ENCODE data around the gene ELAC2. TPM values are rescaled to one million over a fixed set of nuclear protein-coding genes. Genes with fewer than 3 reads are reported as not detected.

The ELAC2 gene
- total RNA-seq, 1 donor from 2014 or later: 73.7 TPM

- H3K4me3 Mint-ChIP-seq (ENCODE audit: unreplicated experiment): no peak overlapping the region
- no peaks in the 10 kb centered on the region for H3K9me3 Mint-ChIP-seq (ENCODE audit: unreplicated experiment)
- no peak for DNase-seq (ENCODE audit: low spot score)
- H3K27me3 Mint-ChIP-seq (ENCODE audit: unreplicated experiment): peaks cover 3% of the 10 kb centered on the region
- H3K27ac Mint-ChIP-seq (ENCODE audit: unreplicated experiment): no peak overlapping the region
- H3K36me3 Mint-ChIP-seq (ENCODE audit: low read depth, unreplicated experiment): peaks cover 8% of the 10 kb centered on the region
- TF ChIP-seq CTCF (IDR thresholded peaks at IDR 0.05; ENCODE audit: unreplicated experiment): no peak
- H3K4me1 Mint-ChIP-seq (ENCODE audit: unreplicated experiment): no peaks in the 10 kb centered on the region
Measured at GRCh38 chr17:12947047-12947446, 70.8 kb downstream of the ELAC2 start.

Other genes starting within 250 kb of the ELAC2 start
- gene ARHGAP44, start 228.5 kb downstream of the ELAC2 start, total RNA-seq (ENCODE audit: unreplicated experiment): 11.5 TPM